Measurements from ENCODE around the gene TRERF1. TPM values are rescaled to one million over a fixed set of nuclear protein-coding genes. Genes with fewer than 3 reads are reported as not detected.

The TRERF1 gene
- total RNA-seq, 4 donors from 2014 or later, result 2.5 to 8.0 (median 3.4) TPM

- in situ Hi-C loops (cut with MboI; ENCODE audit: low pct_ligation_motif_present in 1 of 4, low pct_unique_long_range_greater_than_20kb in 1 of 4, low sequenced_read_pairs in 3 of 4) (no loop called here), intact Hi-C loops (cut with DNase I; ENCODE audit: low total_unique reads) (no loop called here)
- no peaks in the 10 kb centered on the region for H3K36me3 ChIP-seq
- H3K27me3 ChIP-seq, result no peaks in the 10 kb centered on the region
- H3K9me3 ChIP-seq, result no peaks in the 10 kb centered on the region
- peaks cover 3 to 39% (median 17%) of the 10 kb centered on the region in 4 donors for H3K4me1 ChIP-seq
- no peak overlapping the region for H3K4me3 ChIP-seq
- 70 to 73% methylated on average over 3 to 7 of the region's 7 CpGs for WGBS, 2 donors (ENCODE audit: low coverage in 1 of 2)
- DNase-seq, result no peak
- H3K27ac ChIP-seq, result peak overlapping the region; percentile 60 to 78 (median 67)
- TF ChIP-seq CTCF (IDR thresholded peaks at IDR 0.05) (no peak), EP300 (IDR thresholded peaks at IDR 0.05; ENCODE audit: low read depth) (no peak), POLR2A (IDR thresholded peaks at IDR 0.05) (no peak), POLR2AphosphoS5 (IDR thresholded peaks at IDR 0.05) (no peak)
Observed at GRCh38 chr6:42368181-42368580, 83.5 kb downstream of the TRERF1 start.

- Histone ChIP-seq H3K27ac (peak overlapping the region; percentile 60 to 78 (median 67)), H3K27me3 (no peaks in the 10 kb centered on the region), H3K36me3 (no peaks in the 10 kb centered on the region), H3K9me3 (no peaks in the 10 kb centered on the region), H3K4me1 (peaks cover 3 to 39% (median 17%) of the 10 kb centered on the region in 4 donors), H3K4me3 (no peak overlapping the region)
- in situ Hi-C loops (cut with MboI; ENCODE audit: low pct_ligation_motif_present in 1 of 4, low pct_unique_long_range_greater_than_20kb in 1 of 4, low sequenced_read_pairs in 3 of 4) (no loop called here), intact Hi-C loops (cut with DNase I; ENCODE audit: low total_unique reads) (no loop called here)
- whole genome bisulfite sequencing, 2 donors (ENCODE audit: low coverage in 1 of 2), result 51% methylated on average over 14 of the region's 14 CpGs; no CpG with 5 or more reads in 1 of the 2 donors
- peak; percentile 35 for DNase-seq
- TF ChIP-seq POLR2A (IDR thresholded peaks at IDR 0.05) (no peak), POLR2AphosphoS5 (IDR thresholded peaks at IDR 0.05) (no peak), CTCF (IDR thresholded peaks at IDR 0.05) (no peak), EP300 (IDR thresholded peaks at IDR 0.05; ENCODE audit: low read depth) (no peak)
Observed at GRCh38 chr6:42367353-42368011, 84.2 kb downstream of the TRERF1 start.

- Histone ChIP-seq H3K9me3 (no peaks in the 10 kb centered on the region), H3K4me3 (no peak overlapping the region), H3K36me3 (no peaks in the 10 kb centered on the region), H3K27me3 (no peaks in the 10 kb centered on the region), H3K4me1 (peaks cover 3 to 39% (median 17%) of the 10 kb centered on the region in 4 donors), H3K27ac (peak overlapping the region; percentile 60 to 78 (median 67))
- intact Hi-C loops (cut with DNase I; ENCODE audit: low total_unique reads) (no loop called here), in situ Hi-C loops (cut with MboI; ENCODE audit: low pct_ligation_motif_present in 1 of 4, low pct_unique_long_range_greater_than_20kb in 1 of 4, low sequenced_read_pairs in 3 of 4) (no loop called here)
- TF ChIP-seq POLR2AphosphoS5 (IDR thresholded peaks at IDR 0.05), result no peak
- no peak for TF ChIP-seq EP300 (IDR thresholded peaks at IDR 0.05; ENCODE audit: low read depth)
- no peak for TF ChIP-seq CTCF (IDR thresholded peaks at IDR 0.05)
- TF ChIP-seq POLR2A (IDR thresholded peaks at IDR 0.05), result no peak
- no peak for DNase-seq
- 60 to 72% methylated on average over 1 to 3 of the region's 3 CpGs for WGBS, 2 donors (ENCODE audit: low coverage in 1 of 2)
Observed at GRCh38 chr6:42366999-42367352, 84.8 kb downstream of the TRERF1 start.

- H3K4me3 ChIP-seq, result no peak overlapping the region
- no peak for DNase-seq
Observed at GRCh38 chr6:42366011-42366705, 85.6 kb downstream of the TRERF1 start.

More at GRCh38 chr6:42366011-42366705, 85.6 kb downstream of the TRERF1 start:
- 85 to 92% methylated on average over 3 to 5 of the region's 5 CpGs for WGBS, 2 donors (ENCODE audit: low coverage in 1 of 2)
- Histone ChIP-seq H3K4me1 (peaks cover 3 to 39% (median 17%) of the 10 kb centered on the region in 4 donors), H3K27ac (peak overlapping the region; percentile 60 to 78 (median 67)), H3K9me3 (no peaks in the 10 kb centered on the region), H3K36me3 (no peaks in the 10 kb centered on the region), H3K27me3 (no peaks in the 10 kb centered on the region)
- TF ChIP-seq CTCF (IDR thresholded peaks at IDR 0.05), result no peak
- no peak for TF ChIP-seq POLR2AphosphoS5 (IDR thresholded peaks at IDR 0.05)
- TF ChIP-seq POLR2A (IDR thresholded peaks at IDR 0.05), result no peak
- no peak for TF ChIP-seq EP300 (IDR thresholded peaks at IDR 0.05; ENCODE audit: low read depth)
- in situ Hi-C loops (cut with MboI; ENCODE audit: low pct_ligation_motif_present in 1 of 4, low pct_unique_long_range_greater_than_20kb in 1 of 4, low sequenced_read_pairs in 3 of 4), result no loop called here
- intact Hi-C loops (cut with DNase I; ENCODE audit: low total_unique reads), result no loop called here

All from transverse colon (tissue), 4 donors.